Erythroblast (primary cell): ENCODE data around the gene DNAJB14.

Experiments used
- DNase-seq, 2 experiments: peaks; one replicate each; lab custom pipeline; 2025; lab: John Stamatoyannopoulos, UW
- GATA1 ChIP-seq: IDR thresholded peaks from 2 replicates; pipeline ENCODE4 v1.6.1; 2011; ENCODE audit warnings: low read depth, mild to moderate bottlenecking, control low read depth, low read length, moderate library complexity
- POLR2A ChIP-seq: IDR thresholded peaks from 2 replicates; pipeline ENCODE4 v1.6.1; 2011; ENCODE audit warnings: mild to moderate bottlenecking, low read length

The DNAJB14 gene

GRCh38 chr4:99915449-99915848 is 31.0 kb downstream of the DNAJB14 start:
- TF ChIP-seq GATA1 = no peak
- no peak for TF ChIP-seq POLR2A
- no peak for DNase-seq

DNA sequence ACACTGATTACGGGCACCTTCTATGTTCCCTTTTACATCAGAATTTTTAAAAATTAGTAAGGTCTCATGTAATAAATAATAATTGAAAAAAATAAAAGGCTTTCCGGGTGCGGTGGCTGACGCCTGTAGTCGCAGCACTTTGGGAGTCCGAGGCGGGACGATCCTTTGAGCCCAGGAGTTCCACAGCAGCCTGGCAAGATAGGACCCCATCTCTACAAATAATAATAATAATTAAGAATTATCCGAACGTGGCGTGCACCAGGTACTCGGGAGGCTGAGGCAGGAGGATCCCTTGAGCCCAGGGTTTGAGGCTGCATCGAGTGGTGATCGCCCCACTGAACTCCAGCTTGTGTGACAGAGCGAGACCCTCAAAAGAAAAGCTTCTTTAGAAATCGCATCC is 51.4 kb downstream of the DNAJB14 start:
- no peak for DNase-seq
- TF ChIP-seq POLR2A = no peak
- no peak for TF ChIP-seq GATA1

GRCh38 chr4:99894161-99894997 is 52.0 kb downstream of the DNAJB14 start, which contains the start of gene LAMTOR3:
Gene LAMTOR3 (minus strand): TSS chr4:99894427. CDS start chr4:99893963, 464 bp downstream.
- peak; percentile 95 for DNase-seq
- no peak for TF ChIP-seq GATA1
- TF ChIP-seq POLR2A = peak; percentile 68

DNA sequence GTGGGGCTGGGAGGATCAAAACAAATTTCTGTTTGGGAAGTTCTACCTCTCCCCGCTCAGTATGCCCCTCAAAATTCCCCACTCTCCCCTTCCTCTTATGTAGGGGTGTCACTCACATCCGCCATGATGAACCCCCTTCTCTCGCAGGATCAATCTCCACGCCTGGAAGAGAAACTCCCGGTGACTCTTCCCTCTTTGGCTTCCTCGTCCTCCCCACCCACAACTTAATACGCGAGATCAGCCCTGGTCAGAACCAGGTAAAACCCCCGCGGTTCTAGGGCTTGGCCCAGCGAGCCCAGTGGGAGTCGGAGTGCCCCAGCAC is 52.6 kb downstream of the DNAJB14 start:
- TF ChIP-seq POLR2A = no peak
- TF ChIP-seq GATA1 = no peak
- DNase-seq = no peak

- DNase-seq = peak in 1 of 2 experiments; percentile 32
- TF ChIP-seq POLR2A (no peak), GATA1 (no peak)
Measured at GRCh38 chr4:99893029-99893428, 53.4 kb downstream of the DNAJB14 start.

DNA sequence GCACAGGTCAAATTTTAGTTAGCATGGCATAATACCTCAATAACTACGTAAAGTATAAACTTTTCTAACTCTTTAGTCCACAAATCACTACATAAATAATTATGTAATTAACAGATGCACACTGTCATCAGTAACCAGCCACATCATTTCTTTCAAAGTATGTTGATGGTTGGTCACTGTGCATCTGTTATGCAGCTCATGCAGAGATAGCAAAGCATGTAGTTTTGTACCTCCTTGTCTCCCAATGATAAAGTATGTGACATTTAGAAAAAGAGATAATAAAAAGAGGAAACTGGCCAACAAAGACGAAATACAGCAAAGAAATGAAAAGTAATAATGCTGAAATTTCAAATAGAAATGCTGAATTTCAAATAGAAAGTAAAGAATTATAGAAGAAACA is 55.1 kb downstream of the DNAJB14 start:
- TF ChIP-seq GATA1 = no peak
- TF ChIP-seq POLR2A = no peak
- DNase-seq = peak; percentile 58 to 76

DNA sequence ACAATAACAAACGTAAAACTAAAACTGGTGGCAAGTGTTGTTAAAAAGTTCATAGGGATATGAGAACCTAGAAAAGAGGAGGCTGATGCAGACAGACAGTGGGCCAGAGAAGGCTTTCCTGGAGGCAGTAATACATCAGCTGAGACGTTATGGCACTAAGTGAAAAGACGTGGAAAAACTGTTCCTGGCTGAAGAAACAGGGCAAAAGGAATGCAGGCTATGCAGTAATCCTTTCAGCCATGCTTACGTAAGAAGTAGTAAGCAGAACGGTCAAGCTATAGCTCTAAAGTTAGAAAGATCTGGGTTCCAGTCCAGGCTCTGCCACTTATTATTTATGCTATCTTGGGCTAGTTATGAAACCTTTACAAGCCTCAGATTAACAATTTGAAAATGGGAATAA is 58.6 kb downstream of the DNAJB14 start:
- no peak for DNase-seq
- TF ChIP-seq POLR2A = no peak

GRCh38 chr4:99886146-99886545 is 60.3 kb downstream of the DNAJB14 start:
- TF ChIP-seq POLR2A (no peak), GATA1 (no peak)
- DNase-seq = no peak

DNA sequence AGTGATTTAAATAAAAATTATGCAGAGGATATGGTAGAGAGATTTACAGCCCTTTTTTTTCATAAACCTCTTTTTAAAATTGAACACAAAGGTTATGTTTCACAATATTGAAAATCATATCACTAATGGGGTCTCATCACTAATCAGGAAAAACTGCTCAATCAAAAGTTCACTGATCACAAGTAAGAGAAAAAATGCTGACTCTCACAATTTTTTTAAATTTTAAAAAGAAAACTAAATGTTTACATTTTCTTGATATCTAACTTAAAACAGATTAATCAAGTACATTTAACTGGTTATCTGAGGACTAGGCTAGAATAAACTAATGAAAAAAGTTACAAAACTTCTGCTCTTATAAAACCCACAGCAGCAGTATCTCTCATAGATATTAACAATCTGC is 60.7 kb downstream of the DNAJB14 start:
- no peak for TF ChIP-seq GATA1
- TF ChIP-seq POLR2A = no peak
- no peak for DNase-seq

DNA sequence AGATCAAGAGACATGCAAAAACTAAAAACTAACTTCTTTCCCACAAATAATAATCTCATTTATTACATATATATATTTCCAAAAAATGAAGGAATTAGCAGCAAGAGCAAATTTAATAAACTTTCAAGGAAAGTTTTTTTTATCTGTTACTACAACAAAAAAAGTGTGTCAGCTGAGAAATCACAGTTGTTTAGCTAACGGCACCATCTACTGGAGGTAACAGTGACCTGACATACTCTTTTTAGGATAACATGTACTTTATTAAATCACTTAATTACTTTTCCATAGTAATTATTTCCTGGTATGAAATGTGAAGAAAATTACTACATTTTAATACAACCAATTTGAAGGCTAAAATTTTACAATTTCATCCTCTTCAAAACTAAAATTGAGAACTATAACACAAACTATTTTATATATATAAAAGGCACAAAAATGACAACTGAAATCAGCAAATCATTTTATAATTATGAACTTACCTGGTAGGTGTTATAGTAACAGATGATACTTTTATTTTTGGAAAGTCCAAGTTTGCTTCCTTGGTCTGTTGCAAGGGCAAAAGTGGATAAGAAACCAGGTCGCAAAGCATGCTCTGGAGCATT is 61.3 kb downstream of the DNAJB14 start:
- DNase-seq = peak; percentile 50 to 71
- TF ChIP-seq GATA1 = no peak
- no peak for TF ChIP-seq POLR2A

DNA sequence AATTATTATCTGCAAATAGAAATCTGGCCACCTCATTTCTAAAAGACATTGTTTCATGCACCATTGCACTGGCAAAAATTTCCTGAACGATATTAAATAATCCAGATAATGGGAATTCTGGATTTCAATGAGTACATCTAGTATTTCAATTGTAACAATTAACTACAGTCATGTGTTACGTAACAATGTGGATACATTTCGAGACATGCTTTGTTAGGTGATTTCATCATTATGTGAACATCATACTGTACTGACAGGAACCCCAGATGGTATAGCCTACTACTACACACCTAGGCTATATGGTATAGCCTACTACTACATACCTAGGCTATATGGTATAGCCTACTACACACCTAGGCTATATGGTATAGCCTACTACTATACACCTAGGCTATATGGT is 67.0 kb downstream of the DNAJB14 start:
- DNase-seq = no peak
- TF ChIP-seq POLR2A = no peak
- TF ChIP-seq GATA1 = no peak

- no peak for DNase-seq
- no peak for TF ChIP-seq GATA1
- TF ChIP-seq POLR2A = no peak
Measured at GRCh38 chr4:99878604-99879003, 67.8 kb downstream of the DNAJB14 start.

DNA sequence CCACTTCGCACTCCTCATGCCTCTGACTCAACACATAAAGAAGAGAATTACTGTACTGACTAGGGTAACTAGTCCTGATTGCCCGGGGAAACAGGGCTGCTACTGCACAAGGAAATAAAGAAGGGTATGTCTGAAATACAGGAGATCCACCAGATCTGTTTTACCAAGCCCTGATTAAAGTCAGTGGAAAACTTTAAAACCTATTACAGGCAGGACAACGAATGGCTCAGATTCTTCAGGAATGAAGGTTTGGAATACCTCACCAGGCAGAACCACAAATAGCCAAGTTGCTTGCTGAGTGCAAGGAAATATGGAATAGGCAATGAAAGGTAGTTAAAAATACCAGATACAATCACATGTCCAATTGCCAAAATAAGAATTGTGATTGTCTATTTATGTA is 69.5 kb downstream of the DNAJB14 start:
- TF ChIP-seq GATA1 (no peak), POLR2A (no peak)
- no peak for DNase-seq

DNA sequence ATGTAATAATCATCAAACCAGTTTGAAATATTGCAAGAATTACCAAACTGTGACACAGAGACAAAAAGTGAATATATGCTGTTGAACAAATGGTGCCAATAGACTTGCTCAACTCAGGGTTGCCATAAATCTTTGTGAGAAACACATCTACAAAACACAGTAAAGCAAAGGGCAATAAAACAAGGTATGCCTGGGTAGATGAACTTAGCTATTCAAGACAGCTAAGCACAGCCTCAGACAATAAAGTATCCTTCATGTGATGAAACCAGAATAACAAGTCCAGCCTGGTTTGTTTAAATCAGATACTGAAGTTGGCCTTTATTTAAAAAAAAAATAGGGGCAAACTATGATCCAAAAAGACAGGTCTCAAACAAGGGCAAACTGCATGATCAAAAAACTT is 71.3 kb downstream of the DNAJB14 start:
- TF ChIP-seq GATA1 (no peak), POLR2A (no peak)
- no peak for DNase-seq

DNA sequence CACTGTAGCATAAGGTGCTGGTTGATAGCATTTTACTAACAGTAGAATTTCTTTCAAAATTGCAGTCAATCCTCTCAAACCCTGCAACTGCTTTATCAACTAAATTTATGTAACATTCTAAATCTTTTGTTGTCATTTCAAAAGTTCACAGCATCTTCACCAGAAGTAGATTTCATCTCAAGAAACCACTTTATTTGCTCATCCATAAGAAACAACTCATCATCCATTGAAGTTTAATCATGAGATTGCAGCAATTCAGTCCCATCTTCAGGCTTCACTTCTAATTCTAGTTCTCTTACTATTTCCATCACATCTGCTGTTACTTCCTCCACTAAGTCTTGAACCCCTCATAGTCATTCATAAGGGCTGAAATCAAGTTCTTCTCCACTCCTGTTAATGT is 73.8 kb downstream of the DNAJB14 start:
- no peak for DNase-seq
- TF ChIP-seq POLR2A (no peak), GATA1 (no peak)
